ENCODE data around the gene CTNND2.
"Not testable (repeated sequence)": the region's sequence is repeated elsewhere in the genome, so short reads cannot be mapped to it uniquely, and the experiment has no call there.

The CTNND2 gene

DNA sequence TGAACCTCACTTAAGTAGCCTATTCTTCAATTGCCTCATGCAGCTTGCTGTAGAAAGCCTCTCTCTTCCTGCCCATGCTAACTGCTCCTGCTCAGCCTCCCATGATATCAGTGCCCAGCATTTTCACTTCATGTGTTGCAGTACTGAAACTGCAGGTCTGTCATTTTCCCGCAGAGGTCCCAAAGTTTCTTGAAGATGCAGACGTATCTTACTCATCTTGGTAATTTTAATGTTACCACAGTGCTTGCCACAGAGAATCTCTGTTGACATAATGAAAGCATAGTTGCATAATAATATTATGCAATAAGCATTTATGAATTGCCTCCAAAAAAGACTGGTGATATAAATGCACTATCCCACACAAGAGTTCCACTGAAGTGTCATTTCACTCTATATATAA lies 582.1 kb downstream of the CTNND2 start:
- no peak for DNase-seq (ENCODE audit: low read depth, low spot score)

GRCh38 chr5:11319836-11320580 lies 584.2 kb downstream of the CTNND2 start:
- DNase-seq (ENCODE audit: low read depth, low spot score): no peak

- DNase-seq (ENCODE audit: low read depth, low spot score): not testable (repeated sequence)
Observed at GRCh38 chr5:11313694-11314093, 590.6 kb downstream of the CTNND2 start.

- DNase-seq (ENCODE audit: low read depth, low spot score): no peak
Observed at GRCh38 chr5:11311731-11312130, 592.5 kb downstream of the CTNND2 start.

DNA sequence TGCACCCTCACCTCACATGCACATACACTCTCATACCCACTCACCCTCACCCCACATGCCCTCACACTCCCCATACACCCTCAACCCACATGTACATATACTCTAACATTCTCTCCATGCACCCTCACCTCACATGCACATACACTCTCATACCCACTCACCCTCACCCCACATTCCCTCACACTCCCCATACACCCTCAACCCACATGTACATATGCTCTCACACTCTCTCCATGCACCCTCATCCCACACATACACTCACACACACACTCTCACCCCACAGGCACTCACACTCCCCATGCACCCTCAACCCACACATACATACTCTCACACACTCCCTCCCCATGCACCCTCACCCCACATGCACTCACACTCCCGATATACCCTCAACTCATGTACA lies 593.0 kb downstream of the CTNND2 start:
- DNase-seq (ENCODE audit: low read depth, low spot score): no peak

DNA sequence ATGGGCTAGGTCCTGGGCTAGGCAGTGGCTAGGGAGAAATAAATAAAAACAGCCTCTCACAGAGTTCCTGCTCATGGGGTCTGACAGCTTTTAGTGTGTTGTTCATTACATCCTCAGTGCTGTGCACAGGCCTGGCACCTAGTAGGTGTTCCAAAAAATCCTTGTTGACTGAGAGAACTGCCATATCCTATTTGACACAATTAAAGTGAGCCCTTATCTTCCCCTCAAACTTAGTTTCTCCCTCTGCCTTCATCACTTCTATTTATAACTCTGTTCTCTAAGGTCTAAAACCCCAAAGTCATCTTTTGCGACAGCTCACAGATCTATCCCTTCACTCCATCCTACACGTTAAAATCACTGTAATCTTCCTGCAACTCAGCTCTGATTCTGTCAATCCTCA lies 594.1 kb downstream of the CTNND2 start:
- no peak for DNase-seq (ENCODE audit: low read depth, low spot score)

GRCh38 chr5:11306365-11306764 lies 597.9 kb downstream of the CTNND2 start:
- DNase-seq (ENCODE audit: low read depth, low spot score): no peak

- DNase-seq (ENCODE audit: low read depth, low spot score): no peak
Observed at GRCh38 chr5:11305245-11305644, 599.0 kb downstream of the CTNND2 start.

DNA sequence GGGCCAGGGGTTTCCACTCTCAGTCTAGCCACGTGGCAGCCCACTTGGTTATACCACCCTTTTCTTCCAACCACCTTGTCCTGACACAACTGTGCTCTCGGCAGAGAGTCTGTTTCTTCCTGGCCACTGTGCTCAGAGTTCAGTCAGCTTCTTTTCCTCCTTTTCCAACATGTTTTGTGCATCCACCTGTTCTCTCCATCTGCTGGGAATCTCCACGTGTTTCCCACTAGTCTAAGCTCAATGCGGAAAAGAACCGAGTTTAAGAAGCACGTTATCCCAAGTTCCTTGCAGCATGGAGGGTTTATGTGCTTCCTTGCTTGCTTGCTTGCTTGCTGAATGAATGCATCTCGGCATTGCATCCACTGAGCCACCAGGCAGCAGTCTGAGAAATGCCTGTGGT lies 599.6 kb downstream of the CTNND2 start:
- no peak for DNase-seq (ENCODE audit: low read depth, low spot score)

DNA sequence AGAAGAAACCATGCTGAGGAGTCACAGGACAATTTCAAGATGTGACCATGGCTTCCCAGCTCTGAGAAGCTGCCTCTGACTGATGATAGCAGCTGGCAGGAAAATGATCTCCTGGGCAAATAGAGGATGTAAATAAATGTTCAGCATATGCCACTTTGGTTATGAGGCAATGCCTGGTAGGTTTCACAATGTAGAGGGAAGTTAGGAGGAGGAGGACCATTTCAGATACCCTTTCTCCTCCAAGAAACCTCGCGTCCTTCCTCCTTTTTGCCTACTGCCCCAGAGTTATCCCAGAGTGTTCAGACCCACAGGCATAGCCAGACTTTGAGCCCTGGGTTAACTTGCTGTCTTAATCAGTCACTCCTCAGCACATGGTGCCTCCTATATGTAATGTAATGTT lies 601.6 kb downstream of the CTNND2 start:
- DNase-seq (ENCODE audit: low read depth, low spot score): no peak

GRCh38 chr5:11301171-11301570 lies 603.1 kb downstream of the CTNND2 start:
- DNase-seq (ENCODE audit: low read depth, low spot score): no peak

DNA sequence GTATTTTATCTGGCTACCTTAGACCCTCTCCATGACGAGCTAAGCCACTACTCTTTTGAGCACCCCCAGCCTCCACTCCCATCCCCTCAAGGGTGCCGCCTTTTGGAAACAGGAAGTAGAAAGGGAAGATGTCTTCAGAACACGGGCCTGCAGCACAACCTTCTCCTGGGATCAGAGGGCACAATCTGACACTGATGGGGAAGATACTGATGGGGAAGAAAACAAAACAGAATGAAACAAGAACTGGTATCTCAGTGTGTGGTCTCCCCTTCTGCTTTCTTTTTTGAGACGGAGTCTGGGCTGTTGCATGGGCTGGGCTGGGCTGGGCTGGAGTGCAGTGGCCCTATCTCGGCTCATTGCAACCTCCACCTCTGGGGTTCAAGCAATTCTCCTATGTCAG lies 603.5 kb downstream of the CTNND2 start:
- DNase-seq (ENCODE audit: low read depth, low spot score): no peak

- DNase-seq (ENCODE audit: low read depth, low spot score): no peak
Observed at GRCh38 chr5:11298877-11299276, 605.4 kb downstream of the CTNND2 start.

DNA sequence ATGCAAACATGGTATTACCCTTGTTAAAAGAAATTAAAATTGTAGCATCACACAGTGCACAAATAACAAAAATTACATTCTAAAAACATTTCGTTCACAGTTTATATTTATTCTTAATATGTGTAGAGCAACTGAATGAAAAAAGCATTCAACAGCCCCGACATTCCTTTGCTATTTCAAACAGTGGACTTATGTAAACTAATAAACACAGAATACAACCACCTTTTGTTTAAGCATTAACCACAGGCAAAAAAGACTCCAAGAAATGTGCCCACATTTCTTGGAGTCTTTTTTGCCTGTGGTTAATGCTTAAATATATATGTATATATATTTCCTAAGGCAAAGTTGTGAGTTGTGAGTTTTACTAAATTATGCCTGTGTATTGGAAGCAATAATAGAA lies 610.7 kb downstream of the CTNND2 start:
- DNase-seq (ENCODE audit: low read depth, low spot score): no peak

DNA sequence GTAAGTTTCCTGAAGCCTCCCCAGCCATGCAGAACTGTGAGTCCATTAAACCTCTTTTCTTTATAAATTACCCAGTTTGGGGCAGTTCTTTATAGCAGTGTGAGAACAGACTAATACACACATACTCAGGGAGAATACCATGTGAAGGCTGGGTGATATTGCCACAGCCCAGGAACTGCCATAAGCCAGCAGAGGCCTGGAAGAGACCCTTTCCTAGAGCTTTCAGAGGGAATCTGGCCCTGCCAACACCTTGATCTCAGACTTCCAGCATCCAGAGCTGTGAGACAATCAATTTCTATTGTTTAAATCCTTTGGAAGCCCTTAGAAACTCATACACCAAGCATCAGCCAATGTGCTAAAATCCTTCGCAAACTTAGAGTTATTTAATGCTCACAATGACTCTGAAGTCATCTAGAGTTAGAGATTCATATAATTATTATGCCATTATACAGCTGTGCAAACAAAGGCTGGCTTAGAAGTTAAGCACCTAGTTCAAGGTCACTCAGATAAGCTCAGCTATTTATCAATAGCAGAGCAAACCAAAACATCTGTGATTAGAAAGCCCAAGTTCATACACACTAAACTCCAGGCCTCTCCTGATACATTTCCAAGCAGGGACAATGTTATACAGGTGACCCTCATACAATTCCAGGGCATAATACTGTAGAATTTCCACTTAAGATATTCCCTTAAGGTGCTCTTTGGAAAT lies 611.4 kb downstream of the CTNND2 start:
- no peak for DNase-seq (ENCODE audit: low read depth, low spot score)

GRCh38 chr5:11289733-11290132 lies 614.5 kb downstream of the CTNND2 start:
- no peak for DNase-seq (ENCODE audit: low read depth, low spot score)

GRCh38 chr5:11289208-11289607 lies 615.0 kb downstream of the CTNND2 start:
- DNase-seq (ENCODE audit: low read depth, low spot score): no peak

DNA sequence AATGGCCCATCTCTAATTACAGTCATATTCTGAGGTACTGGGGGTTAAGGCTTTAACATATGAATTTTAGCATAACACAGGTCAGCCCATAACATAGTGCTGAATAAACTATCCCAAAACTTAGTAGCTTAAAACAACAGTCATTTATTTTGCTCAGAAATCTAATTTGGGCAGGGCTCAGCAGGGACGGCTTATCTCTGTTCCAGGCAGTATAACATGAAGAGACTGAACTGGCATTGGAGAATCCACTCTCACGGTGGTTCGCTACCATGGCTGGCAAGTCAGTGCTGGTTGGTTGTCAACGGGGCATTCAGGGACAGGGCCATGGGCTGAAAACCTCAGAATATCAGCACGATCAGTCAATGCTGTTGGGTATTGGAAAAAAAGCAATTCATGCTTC lies 622.4 kb downstream of the CTNND2 start:
- DNase-seq (ENCODE audit: low read depth, low spot score): no peak

DNA sequence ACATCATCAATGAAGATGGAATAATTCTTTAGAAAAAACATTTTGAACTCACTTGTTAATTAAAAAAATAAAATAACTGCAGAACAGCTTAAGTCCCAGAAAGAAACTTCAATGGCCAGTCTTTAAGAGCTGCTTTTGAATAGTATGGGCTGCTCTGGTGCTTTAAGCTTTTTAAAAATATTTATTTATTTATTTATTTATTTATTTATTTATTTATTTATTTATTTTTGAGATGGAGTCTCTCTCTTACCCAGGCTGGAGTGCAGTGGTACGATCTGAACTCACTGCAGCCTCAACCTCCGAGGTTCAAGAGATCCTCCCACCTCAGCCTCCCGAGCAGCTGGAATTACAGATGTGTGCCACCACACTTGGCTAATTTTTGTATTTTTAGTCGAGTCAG lies 626.9 kb downstream of the CTNND2 start:
- DNase-seq (ENCODE audit: low read depth, low spot score): no peak

DNA sequence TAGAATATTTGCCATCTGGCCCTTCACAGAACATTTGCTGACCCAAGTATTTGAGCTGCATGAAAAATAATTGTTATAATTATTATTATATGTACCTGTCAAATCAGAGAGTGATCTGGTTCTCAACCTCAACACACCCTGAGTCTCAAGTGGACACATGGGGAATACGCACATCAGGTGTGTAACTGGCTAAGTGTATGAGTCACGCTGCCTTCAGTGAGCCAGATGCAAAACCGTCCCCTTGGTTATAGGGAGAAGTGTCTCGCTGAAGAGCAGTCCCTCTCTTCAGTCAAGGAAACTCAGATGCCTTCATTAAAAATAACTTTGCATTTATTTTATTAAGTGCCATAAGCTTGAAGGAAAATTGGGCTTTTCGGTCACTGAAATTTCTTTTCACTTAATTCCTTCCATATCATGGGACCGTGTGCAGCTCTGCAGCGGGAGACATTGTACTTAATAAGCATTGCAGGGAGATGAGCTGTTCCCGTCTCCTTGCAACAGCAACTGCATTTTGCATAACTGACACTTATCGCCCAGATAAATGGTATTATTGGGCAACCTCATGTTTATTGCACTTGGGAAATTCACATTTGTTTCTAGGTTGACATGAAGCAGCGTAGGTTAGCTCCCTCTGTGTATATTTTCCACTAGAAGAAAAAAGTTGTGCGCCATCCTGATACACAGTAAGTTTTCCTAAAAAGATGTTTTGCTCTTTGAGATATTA lies 630.9 kb downstream of the CTNND2 start:
- DNase-seq (ENCODE audit: low read depth, low spot score): no peak

GRCh38 chr5:11269515-11269914 lies 634.7 kb downstream of the CTNND2 start:
- DNase-seq (ENCODE audit: low read depth, low spot score): no peak

GRCh38 chr5:11268891-11269290 lies 635.4 kb downstream of the CTNND2 start:
- no peak for DNase-seq (ENCODE audit: low read depth, low spot score)

DNA sequence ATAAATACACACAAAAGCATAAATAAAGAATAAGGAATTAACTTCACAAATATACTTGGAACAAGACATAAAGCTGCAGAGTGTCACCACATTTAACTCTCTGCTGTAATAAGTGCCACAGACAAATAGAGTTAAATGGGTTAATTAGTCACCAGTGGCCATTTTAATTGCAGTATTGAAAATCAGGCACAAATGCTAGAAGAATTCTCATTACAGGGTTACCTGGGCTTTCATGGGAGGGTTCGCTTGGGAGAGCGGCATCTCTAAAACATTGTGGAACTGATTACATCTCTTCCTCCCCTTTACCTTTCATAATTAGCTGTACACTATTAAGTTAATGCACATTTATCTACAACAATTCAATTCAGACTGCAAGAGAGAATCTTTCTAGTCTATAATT lies 637.9 kb downstream of the CTNND2 start:
- no peak for DNase-seq (ENCODE audit: low read depth, low spot score)

Measured in smooth muscle cell of the brain vasculature (primary cell).